ENCODE results near the gene SLC25A45. TPM values are rescaled to one million over a fixed set of nuclear protein-coding genes. Genes with fewer than 3 reads are reported as not detected.
A peak's percentile ranks its signal among the peaks of the same experiment; 100 is the strongest.

Gene SLC25A45
- total and polyA plus RNA-seq, 7 donors: 3.7 to 18.5 (median 7.0) TPM

DNA sequence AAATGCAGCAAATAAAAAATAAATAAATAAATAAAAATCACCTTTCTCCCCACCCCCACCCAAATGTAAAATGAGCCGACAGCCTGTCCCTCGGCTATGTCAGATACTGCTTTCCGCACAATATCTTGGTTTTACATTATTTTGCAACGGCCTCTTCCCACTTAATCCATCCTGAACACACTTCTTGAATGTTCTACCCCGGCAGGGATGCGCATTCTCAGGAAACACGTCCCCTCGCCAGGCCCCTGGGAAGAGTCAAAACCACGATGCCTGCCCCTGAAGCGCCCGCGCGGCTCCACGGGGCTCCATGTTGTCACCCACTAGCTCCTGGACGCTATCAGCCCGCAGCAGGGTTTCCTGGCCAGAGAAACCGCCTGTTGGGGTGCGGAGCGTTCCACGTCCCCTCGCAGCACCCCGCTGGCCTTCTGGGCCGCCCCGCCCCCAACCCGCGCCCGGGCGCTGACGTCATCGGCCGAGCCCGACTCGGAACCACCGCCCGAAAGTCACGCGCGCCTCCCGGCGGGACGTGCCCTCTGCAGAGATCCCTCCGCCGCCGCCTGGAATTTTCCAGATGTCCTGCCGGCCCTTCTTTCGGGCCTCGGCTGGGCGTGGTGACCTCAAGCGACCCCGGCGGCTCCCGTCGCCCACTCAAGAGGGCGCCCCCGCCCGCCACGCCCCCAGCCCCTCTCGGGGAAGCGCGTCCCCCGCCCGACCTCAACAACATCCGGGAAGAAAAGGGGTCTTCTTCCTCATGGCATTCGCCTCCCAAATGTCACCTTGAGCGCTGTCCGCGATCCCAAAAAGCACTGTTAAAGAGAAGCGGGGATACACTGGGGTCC is 39.6 kb upstream of the SLC25A45 start:
- ATAC-seq: peak; percentile 35 to 39 (median 36)
- H3K36me3 ChIP-seq (ENCODE audit: insufficient read depth in 1 of 2, low read depth in 1 of 2): peaks cover 0 to 39% of the 10 kb centered on the region in 2 donors
- peak overlapping the region; percentile 100 for H3K27ac ChIP-seq
- H3K4me1 ChIP-seq: peaks cover 28% of the 10 kb centered on the region
- H3K9me3 ChIP-seq: no peaks in the 10 kb centered on the region
- H3K4me3 ChIP-seq: peak overlapping the region; percentile 86
- peak; percentile 99 to 100 for DNase-seq
- H3K27me3 ChIP-seq (ENCODE audit: insufficient read depth in 3 of 3, low read length in 2 of 3): no peaks in the 10 kb centered on the region
- TF ChIP-seq, protein P1, sequence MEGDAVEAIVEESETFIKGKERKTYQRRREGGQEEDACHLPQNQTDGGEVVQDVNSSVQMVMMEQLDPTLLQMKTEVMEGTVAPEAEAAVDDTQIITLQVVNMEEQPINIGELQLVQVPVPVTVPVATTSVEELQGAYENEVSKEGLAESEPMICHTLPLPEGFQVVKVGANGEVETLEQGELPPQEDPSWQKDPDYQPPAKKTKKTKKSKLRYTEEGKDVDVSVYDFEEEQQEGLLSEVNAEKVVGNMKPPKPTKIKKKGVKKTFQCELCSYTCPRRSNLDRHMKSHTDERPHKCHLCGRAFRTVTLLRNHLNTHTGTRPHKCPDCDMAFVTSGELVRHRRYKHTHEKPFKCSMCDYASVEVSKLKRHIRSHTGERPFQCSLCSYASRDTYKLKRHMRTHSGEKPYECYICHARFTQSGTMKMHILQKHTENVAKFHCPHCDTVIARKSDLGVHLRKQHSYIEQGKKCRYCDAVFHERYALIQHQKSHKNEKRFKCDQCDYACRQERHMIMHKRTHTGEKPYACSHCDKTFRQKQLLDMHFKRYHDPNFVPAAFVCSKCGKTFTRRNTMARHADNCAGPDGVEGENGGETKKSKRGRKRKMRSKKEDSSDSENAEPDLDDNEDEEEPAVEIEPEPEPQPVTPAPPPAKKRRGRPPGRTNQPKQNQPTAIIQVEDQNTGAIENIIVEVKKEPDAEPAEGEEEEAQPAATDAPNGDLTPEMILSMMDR (IDR thresholded peaks at IDR 0.05): no peak
- intact Hi-C loops (cut with DNase I): loop anchor here (1.0 to 2.0 kb wide), 2 partner anchors 76 to 77 kb away; partner anchors contain the start of gene MALAT1 (in 1 of the 2)
- 0 to 1% (median 0%) methylated on average over 47 to 68 of the region's 68 CpGs for WGBS, 3 donors

DNA sequence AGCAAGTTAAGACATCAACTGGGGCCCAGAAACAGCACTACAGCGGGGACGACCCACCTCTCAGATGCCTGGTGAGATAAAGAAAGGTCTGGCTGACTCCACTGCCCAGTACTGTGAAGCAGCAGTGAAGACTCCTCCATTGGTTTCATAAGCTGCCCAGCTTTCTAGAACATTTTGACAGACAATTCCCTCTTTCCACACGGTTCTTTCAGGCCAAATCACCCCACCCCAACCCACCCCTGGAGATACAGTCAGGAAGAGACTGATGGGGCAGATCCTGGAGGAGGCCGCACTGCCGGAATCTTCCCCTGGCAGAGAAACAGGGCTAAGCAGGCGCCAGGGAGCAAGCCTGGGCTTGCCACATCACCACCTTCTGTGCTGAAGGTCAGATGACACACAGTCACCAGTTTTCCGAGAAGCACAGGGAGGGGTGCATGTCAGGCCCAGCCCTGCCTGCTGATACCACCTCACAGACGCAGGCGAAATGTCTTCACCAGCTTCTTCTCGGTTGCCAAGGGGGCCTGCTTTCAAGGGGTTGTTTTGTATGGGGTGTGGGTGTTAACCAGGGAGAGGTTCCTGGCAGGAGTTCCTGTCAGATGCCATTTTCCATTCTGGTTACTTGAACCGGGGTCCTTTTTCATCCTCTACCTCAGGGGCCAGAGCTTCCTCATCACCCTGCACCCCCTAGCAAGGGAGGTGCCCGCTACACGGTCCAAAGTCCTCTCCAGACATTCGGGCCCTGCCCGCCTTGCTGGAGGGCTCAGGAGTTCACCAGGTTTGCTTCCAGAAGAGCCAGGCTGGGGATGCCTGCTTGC is 38.7 kb upstream of the SLC25A45 start:
- peaks cover 35% of the 10 kb centered on the region for H3K4me1 ChIP-seq
- intact Hi-C loops (cut with DNase I): loop anchor here in 1 of 2 donors (1.0 kb wide), 1 partner anchor 77 kb away; no protein-coding TSS in a partner anchor
- 2 to 4% (median 3%) methylated on average over 15 of the region's 15 CpGs for WGBS, 3 donors
- H3K4me3 ChIP-seq: peak overlapping the region; percentile 86
- TF ChIP-seq, protein P1 (IDR thresholded peaks at IDR 0.05): no peak
- no peaks in the 10 kb centered on the region for H3K9me3 ChIP-seq
- no peaks in the 10 kb centered on the region for H3K27me3 ChIP-seq (ENCODE audit: insufficient read depth in 3 of 3, low read length in 2 of 3)
- peak; percentile 33 to 51 (median 44) for ATAC-seq
- H3K27ac ChIP-seq: peak overlapping the region; percentile 100
- peaks cover 0 to 31% of the 10 kb centered on the region in 2 donors for H3K36me3 ChIP-seq (ENCODE audit: insufficient read depth in 1 of 2, low read depth in 1 of 2)
- peak; percentile 95 to 98 for DNase-seq

DNA sequence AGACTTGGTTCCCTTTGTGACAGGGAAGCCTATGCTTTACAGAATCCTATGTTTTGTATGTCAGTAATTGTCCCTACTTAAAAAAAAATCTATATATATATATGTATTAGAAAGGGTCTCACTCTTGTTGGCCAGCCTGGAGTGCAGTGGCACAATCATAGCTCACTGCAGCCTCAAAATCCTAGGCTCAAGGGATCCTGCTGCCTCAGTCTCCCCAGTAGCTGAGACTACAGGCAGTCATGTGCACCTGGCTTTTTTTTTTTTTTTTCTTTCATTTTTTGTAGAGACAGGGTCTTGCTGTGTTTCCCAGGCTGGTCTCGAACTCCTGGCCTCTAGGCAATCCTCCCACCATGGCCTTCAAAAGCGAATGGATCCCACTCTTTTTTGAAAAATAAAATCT is 38.1 kb upstream of the SLC25A45 start:
- Histone ChIP-seq H3K9me3 (no peaks in the 10 kb centered on the region), H3K27ac (peak overlapping the region; percentile 100), H3K4me3 (peak overlapping the region; percentile 86), H3K36me3 (ENCODE audit: insufficient read depth in 1 of 2, low read depth in 1 of 2) (peaks cover 0 to 24% of the 10 kb centered on the region in 2 donors), H3K4me1 (peaks cover 41% of the 10 kb centered on the region), H3K27me3 (ENCODE audit: insufficient read depth in 3 of 3, low read length in 2 of 3) (no peaks in the 10 kb centered on the region)
- DNase-seq (no peak), ATAC-seq (no peak)
- TF ChIP-seq, protein P1 (IDR thresholded peaks at IDR 0.05): no peak
- intact Hi-C loops (cut with DNase I): no loop called here
- WGBS, 3 donors: 49 to 87% (median 56%) methylated on average over 2 of the region's 2 CpGs

DNA sequence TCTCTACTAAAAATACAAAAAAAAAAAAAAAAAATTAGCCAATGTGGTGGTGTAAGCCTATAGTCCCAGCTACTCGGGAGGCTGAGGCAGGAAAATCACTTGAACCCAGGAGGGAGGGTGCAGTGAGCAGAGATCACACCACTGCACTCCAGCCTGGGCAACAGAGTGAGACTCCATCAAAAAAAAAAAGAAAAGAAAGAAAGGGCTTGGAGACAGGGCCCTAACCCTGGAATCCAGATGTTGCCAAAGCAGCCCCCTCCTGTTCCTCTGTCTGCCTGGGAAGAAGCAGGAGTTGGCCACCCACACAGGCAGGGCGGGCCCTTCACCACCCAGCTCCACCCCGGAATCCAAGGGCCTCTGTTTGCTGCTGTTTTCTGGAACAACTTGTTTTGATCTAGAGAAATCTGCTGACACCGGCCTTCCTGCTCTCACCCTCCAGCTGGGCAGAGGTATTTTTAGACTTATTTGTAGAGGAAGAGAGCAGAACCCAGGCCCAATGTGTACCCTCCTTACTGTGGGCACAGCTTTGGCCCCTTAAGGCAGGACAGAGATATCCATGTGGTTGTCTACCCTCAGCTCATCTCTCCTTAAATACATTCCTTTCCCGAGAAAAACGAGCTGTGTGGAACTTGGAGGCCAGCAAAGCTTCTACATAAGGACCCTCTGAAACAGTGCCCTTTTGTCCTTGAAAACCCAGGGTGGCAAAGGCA is 37.5 kb upstream of the SLC25A45 start:
- H3K27me3 ChIP-seq (ENCODE audit: insufficient read depth in 3 of 3, low read length in 2 of 3): no peaks in the 10 kb centered on the region
- H3K4me1 ChIP-seq: peaks cover 46% of the 10 kb centered on the region
- peak overlapping the region; percentile 86 for H3K4me3 ChIP-seq
- no peaks in the 10 kb centered on the region for H3K9me3 ChIP-seq
- intact Hi-C loops (cut with DNase I): loop anchor here (2.0 to 5.0 kb wide), 2 partner anchors 37 to 52 kb away; partner anchors contain the start of gene SLC25A45 (in 1 of the 2)
- H3K36me3 ChIP-seq (ENCODE audit: insufficient read depth in 1 of 2, low read depth in 1 of 2): peaks cover 0 to 18% of the 10 kb centered on the region in 2 donors
- 0% methylated on average over 6 of the region's 6 CpGs for WGBS, 3 donors
- ATAC-seq: peak; percentile 20 to 35 (median 24)
- peak; percentile 92 to 96 for DNase-seq
- H3K27ac ChIP-seq: peak overlapping the region; percentile 100
- TF ChIP-seq, protein P1 (IDR thresholded peaks at IDR 0.05): no peak
